ENCODE data around the gene SLC45A3. TPM values are rescaled to one million over a fixed set of nuclear protein-coding genes. Genes with fewer than 3 reads are reported as not detected.

SLC45A3 gene
- total RNA-seq, 1 experiment from 2014 or later: 3.0 TPM

GRCh38 chr1:205613854-205614412 lies 66.4 kb downstream of the SLC45A3 start:
- H3K36me3 ChIP-seq (ENCODE audit: control insufficient read depth, insufficient read depth, low read length): peaks cover 24% of the 10 kb centered on the region
- ChIA-PET CTCF (interaction anchor here (0.9 kb wide), 1 partner anchor 22 kb away, joined by 6 read pairs; no protein-coding TSS in a partner anchor), POLR2A (no interaction called here)
- no peak for DNase-seq (ENCODE audit: low read depth, low spot score)
- no peaks in the 10 kb centered on the region for H3K27me3 ChIP-seq (ENCODE audit: control insufficient read depth, insufficient read depth, low read length)
- ATAC-seq: no peak
- intact Hi-C loops (cut with micrococcal nuclease; ENCODE audit: unreplicated experiment): no loop called here
- 0 out of 2 replicates have a peak, but pooled peaks cover 6% of the 10 kb centered on the region for H3K4me1 ChIP-seq (ENCODE audit: control insufficient read depth, insufficient read depth, low read length)
- in situ Hi-C loops (cut with HindIII; ENCODE audit: low pct_unique_long_range_greater_than_20kb, low sequenced_read_pairs): no loop called here
- no peak overlapping the region for H3K27ac ChIP-seq (ENCODE audit: low read length)
- no peaks in the 10 kb centered on the region for H3K9me3 ChIP-seq (ENCODE audit: control insufficient read depth, insufficient read depth, low read depth, low read length)
- no peak overlapping the region for H3K4me3 ChIP-seq (ENCODE audit: low read depth in 2 of 2, low read length in 2 of 2)
- TF ChIP-seq TCF7L2 (IDR thresholded peaks at IDR 0.05; ENCODE audit: low read depth, low read length) (no peak), POLR2AphosphoS5 (IDR thresholded peaks at IDR 0.05; ENCODE audit: low read depth, low read length) (no peak), CTCF (IDR thresholded peaks at IDR 0.05) (no peak), SIN3A (IDR thresholded peaks at IDR 0.05; ENCODE audit: borderline replicate concordance, insufficient read depth, low read depth, low read length) (no peak), REST (IDR thresholded peaks at IDR 0.05; ENCODE audit: insufficient read depth in 1 of 2, low read depth in 2 of 2, low read length in 1 of 2) (no peak)
- no TSS peak for BruUV-seq (replicated peaks)

DNA sequence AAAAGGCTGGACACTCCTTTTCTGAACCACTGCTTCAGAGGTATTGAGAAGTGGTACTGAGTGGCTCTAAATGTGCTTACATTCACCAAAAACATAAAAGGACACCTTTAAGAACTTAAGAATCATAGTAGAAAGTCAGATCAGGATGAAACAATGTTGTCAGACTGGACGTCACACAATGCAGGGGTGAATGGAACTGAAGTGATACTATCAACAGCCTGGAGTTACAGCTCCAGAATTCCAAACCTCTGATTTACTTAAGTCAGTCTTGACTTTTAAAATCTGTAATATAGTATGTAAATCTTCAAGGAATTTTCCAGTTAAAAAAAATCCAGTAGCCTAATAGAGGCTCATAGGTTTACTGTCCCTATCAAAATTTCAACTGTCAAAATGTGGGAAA lies 67.8 kb downstream of the SLC45A3 start:
- CTCF ChIA-PET: no interaction called here
- POLR2A ChIA-PET: no interaction called here

More for the DNA sequence above, 67.8 kb downstream of the SLC45A3 start:
- H3K4me1 ChIP-seq (ENCODE audit: control insufficient read depth, insufficient read depth, low read length): 0 out of 2 replicates have a peak, but pooled peaks cover 6% of the 10 kb centered on the region
- no TSS peak for BruUV-seq (replicated peaks)
- H3K27ac ChIP-seq (ENCODE audit: low read length): no peak overlapping the region
- DNase-seq (ENCODE audit: low read depth, low spot score) (no peak), ATAC-seq (no peak)
- H3K4me3 ChIP-seq (ENCODE audit: low read depth in 2 of 2, low read length in 2 of 2): no peak overlapping the region
- H3K36me3 ChIP-seq (ENCODE audit: control insufficient read depth, insufficient read depth, low read length): peaks cover 27% of the 10 kb centered on the region
- in situ Hi-C loops (cut with HindIII; ENCODE audit: low pct_unique_long_range_greater_than_20kb, low sequenced_read_pairs): no loop called here
- H3K9me3 ChIP-seq (ENCODE audit: control insufficient read depth, insufficient read depth, low read depth, low read length): no peaks in the 10 kb centered on the region
- intact Hi-C loops (cut with micrococcal nuclease; ENCODE audit: unreplicated experiment): no loop called here
- H3K27me3 ChIP-seq (ENCODE audit: control insufficient read depth, insufficient read depth, low read length): no peaks in the 10 kb centered on the region
- TF ChIP-seq CTCF (IDR thresholded peaks at IDR 0.05): no peak
- no peak for TF ChIP-seq TCF7L2 (IDR thresholded peaks at IDR 0.05; ENCODE audit: low read depth, low read length)
- TF ChIP-seq REST (IDR thresholded peaks at IDR 0.05; ENCODE audit: insufficient read depth in 1 of 2, low read depth in 2 of 2, low read length in 1 of 2): no peak
- no peak for TF ChIP-seq SIN3A (IDR thresholded peaks at IDR 0.05; ENCODE audit: borderline replicate concordance, insufficient read depth, low read depth, low read length)
- no peak for TF ChIP-seq POLR2AphosphoS5 (IDR thresholded peaks at IDR 0.05; ENCODE audit: low read depth, low read length)

Data from Panc1 (cell line).